Thymus (tissue), 11 donors: Measurements from ENCODE around the gene NDOR1. TPM values are rescaled to one million over a fixed set of nuclear protein-coding genes. Genes with fewer than 3 reads are reported as not detected.

Source experiments
- DNase-seq, 9 donors: peaks; one replicate each; pipeline ENCODE4 v3.0.0-alpha.2; 2013; ENCODE audit warnings: low spot score in 9 of 9, low read depth in 6 of 9, missing footprints in 1 of 9
- H3K27ac ChIP-seq, 2 donors: one replicate each; pipeline ENCODE4 v1.5.1; 2013; ENCODE audit warnings: control low read depth in 1 of 2, low read depth in 1 of 2, low read length in 1 of 2, mild to moderate bottlenecking in 1 of 2, moderate library complexity in 1 of 2
- H3K27me3 ChIP-seq, 2 donors: one replicate each; pipeline ENCODE4 v1.5.1; 2013; ENCODE audit warnings: low read length in 1 of 2; ENCODE audit not compliant: control insufficient read depth in 2 of 2, insufficient read depth in 1 of 2
- H3K36me3 ChIP-seq, 2 donors: one replicate each; pipeline ENCODE4 v1.5.1; 2013; ENCODE audit warnings: low read length in 1 of 2, mild to moderate bottlenecking in 1 of 2, moderate library complexity in 1 of 2; ENCODE audit not compliant: control insufficient read depth in 2 of 2, insufficient read depth in 2 of 2
- H3K4me1 ChIP-seq, 2 donors: one replicate each; pipeline ENCODE4 v1.5.1; 2013; ENCODE audit warnings: low read length in 2 of 2; ENCODE audit not compliant: control insufficient read depth in 2 of 2, insufficient read depth in 2 of 2
- H3K4me3 ChIP-seq, 2 donors: one replicate each; pipeline ENCODE4 v1.5.1; 2013; ENCODE audit warnings: low read length in 2 of 2, control low read depth in 1 of 2, mild to moderate bottlenecking in 1 of 2
- H3K9me3 ChIP-seq, 2 donors: one replicate each; pipeline ENCODE4 v1.5.1; 2013; ENCODE audit warnings: low read length in 1 of 2, mild to moderate bottlenecking in 1 of 2; ENCODE audit not compliant: control insufficient read depth in 2 of 2, insufficient read depth in 1 of 2
- WGBS: extraction: QIAGEN DNeasy Blood & Tissue Kit; methylation state at CpG from one replicate; pipeline ENCODE4 v1.1.7; 2013; 5-methylcytosine and 5-hydroxymethylcytosine counted together
- polyA plus RNA-seq: library from polyadenylated mRNA; stranded (reverse); fragments of 200-250 nt; gene quantifications from one replicate; pipeline ENCODE4 v1.2.3, GENCODE V29; 2013
- total RNA-seq: library from RNA; stranded (reverse); fragments of 120-200 nt; gene quantifications from one replicate; pipeline ENCODE4 v1.2.4, GENCODE V29; 2013
- donor health status: healthy.

Gene NDOR1
- total and polyA plus RNA-seq, 2 donors: 4.7 to 20.4 TPM

DNA sequence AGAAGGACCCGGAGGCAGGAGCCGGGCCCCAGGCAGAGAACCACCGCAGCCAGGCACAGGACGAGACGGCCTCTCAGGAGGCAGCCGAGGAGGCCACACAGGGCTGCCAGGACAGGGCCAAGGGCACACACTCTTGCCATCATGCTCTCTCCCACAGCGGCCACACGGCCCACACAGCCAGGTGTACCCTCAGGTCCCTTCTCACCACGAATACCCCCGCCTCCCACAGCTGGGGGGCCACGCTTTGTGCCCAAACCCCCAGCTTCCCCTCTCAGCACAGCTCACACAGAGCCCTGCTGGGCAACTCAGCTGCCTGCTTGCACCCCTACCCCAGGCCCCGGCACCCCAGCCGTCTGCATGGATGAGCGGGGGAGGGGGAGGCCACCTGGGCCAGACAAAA lies 11.7 kb upstream of the NDOR1 start:
- Histone ChIP-seq H3K27me3 (peaks cover 0 to 14% of the 10 kb centered on the region in 2 donors), H3K27ac (no peak overlapping the region), H3K9me3 (no peaks in the 10 kb centered on the region), H3K4me3 (no peak overlapping the region), H3K4me1 (peaks cover 8 to 14% of the 10 kb centered on the region in 2 donors), H3K36me3 (peaks cover 19 to 26% of the 10 kb centered on the region in 2 donors)
- DNase-seq: no peak
- 91% methylated on average over 14 of the region's 14 CpGs for WGBS

DNA sequence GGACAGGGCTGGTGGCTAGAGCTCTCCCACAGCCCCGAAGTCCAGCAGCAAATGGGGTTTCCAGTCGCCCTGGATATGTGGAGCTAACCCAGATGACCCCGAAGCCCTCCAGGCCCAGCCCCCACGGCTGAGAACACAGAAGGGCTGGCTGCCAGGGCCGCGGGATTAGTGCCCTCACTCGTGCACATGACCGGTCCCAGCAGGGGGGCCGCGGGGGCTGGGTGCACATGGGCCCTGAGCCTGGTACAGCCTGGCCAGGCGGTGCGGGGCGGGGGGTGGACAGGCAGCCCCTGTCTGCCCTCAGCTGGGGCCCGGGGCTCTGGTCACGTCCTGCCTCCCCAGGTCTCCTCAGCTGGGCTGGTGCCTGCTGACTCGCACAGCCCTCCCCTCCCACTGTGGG lies 11.1 kb upstream of the NDOR1 start:
- Histone ChIP-seq H3K4me1 (peaks cover 8 to 11% of the 10 kb centered on the region in 2 donors), H3K9me3 (no peaks in the 10 kb centered on the region), H3K36me3 (peaks cover 19 to 26% of the 10 kb centered on the region in 2 donors), H3K27ac (no peak overlapping the region), H3K27me3 (peaks cover 5 to 21% of the 10 kb centered on the region in 2 donors), H3K4me3 (no peak overlapping the region)
- WGBS: 93% methylated on average over 16 of the region's 16 CpGs
- DNase-seq: no peak

DNA sequence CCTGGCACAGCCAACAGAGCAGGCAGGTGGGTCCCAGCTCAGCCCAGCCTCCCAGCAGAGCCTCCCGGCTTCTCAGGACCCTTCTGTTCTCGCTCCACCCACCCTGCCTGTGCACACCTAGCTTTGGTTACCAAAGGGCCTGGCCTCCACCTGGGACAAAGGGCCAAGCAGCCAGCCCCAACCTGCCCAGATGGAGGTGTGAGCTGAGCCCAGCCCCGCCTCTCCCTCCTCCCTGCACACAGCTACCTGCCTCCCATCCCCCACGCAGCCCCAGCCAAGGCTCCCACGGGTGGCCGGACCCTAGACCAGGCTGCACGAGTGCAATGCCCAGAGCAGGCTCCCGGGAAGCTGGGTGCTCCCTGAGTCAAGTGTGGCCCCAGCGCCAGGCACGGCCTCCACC lies 10.6 kb upstream of the NDOR1 start:
- peaks cover 16 to 24% of the 10 kb centered on the region in 2 donors for H3K36me3 ChIP-seq
- H3K27ac ChIP-seq: no peak overlapping the region
- no peak overlapping the region for H3K4me3 ChIP-seq
- no peaks in the 10 kb centered on the region for H3K9me3 ChIP-seq
- 93% methylated on average over 10 of the region's 10 CpGs for WGBS
- DNase-seq: no peak
- peaks cover 9 to 25% of the 10 kb centered on the region in 2 donors for H3K27me3 ChIP-seq
- peaks cover 5 to 6% of the 10 kb centered on the region in 2 donors for H3K4me1 ChIP-seq

DNA sequence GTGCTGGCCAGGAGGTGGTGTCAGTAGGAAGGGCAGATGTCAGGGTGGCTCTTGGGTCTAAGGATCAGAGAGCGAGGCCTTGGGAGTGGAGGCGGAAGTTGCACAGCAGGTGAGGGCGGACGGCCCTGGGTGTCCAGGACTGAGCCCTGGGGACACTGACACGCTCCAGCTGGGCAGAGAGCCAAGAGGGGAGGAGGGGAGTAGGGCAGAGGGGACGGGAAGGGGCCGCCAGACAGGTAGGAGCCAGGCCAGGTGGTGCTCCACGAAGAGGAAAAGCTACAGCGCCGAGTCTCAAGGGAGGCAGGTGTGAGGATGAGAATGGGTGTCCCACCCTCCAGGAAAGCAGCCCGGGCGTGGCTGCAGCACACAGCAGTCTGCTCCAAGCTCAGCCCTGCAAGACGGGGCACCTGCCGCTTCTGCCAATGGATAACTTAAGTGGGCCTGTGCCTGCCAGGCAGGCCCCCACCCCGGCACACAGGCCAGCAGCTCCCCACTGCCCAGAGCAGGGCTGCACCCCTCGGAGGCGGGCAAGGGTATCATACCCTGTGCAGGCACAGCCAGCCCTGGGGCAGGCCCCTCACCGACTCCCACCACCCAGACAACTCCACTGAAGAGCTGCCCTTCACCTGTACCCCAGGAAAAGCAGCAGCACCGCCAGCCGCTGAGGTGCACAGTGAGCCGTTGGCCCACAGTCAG lies 9.8 kb upstream of the NDOR1 start:
- Histone ChIP-seq H3K27ac (no peak overlapping the region), H3K36me3 (peaks cover 8 to 16% of the 10 kb centered on the region in 2 donors), H3K4me3 (no peak overlapping the region), H3K27me3 (peaks cover 10 to 25% of the 10 kb centered on the region in 2 donors), H3K9me3 (no peaks in the 10 kb centered on the region), H3K4me1 (peaks cover 3 to 4% of the 10 kb centered on the region in 2 donors)
- DNase-seq: no peak
- 95% methylated on average over 21 of the region's 21 CpGs for WGBS

DNA sequence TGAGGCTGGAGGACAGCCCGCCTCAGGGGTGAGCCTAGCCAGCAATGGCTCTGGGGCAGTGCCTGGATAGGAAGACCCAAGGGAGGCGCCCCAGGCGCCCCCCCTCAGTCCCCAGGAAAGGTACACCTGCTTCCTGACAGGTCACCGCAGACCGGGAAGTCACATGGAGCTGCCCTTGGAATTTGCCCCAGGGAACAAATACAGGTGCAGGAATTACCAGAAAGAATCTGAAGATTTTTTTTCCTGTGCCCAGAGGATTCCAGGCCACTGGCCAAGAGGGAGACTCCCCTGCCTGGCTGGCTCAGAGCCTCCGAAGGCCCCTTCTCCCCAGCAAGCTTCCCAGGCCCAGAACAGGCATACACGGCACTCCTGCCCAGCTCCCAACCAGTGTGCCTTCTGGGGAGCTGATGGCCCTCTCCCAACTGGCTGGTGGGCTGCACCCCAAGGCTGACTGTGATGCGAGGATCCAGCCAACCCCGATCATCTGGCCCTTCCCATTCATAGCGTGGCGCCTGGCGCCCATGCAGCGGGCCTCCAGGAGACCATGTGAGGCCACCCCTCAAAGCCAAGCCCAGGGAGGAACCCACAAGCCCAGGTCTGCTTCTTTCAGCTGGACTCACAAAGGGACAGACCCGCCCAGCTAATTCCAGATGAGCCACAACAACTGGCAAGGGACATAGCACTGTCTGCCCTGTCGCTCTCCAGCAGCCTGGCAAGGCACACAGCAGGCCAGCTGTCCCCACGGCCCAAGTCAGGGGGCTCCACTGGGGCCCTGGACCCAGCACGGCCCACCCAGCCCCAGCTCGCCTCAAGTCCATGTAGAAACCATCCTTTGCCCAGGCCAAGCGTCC lies 7.2 kb upstream of the NDOR1 start:
- no peak for DNase-seq
- Histone ChIP-seq H3K4me3 (no peak overlapping the region), H3K36me3 (no peaks in the 10 kb centered on the region), H3K4me1 (peaks cover 9 to 14% of the 10 kb centered on the region in 2 donors), H3K27me3 (peaks cover 10 to 25% of the 10 kb centered on the region in 2 donors), H3K27ac (no peak overlapping the region), H3K9me3 (no peaks in the 10 kb centered on the region)
- WGBS: 95% methylated on average over 19 of the region's 19 CpGs

DNA sequence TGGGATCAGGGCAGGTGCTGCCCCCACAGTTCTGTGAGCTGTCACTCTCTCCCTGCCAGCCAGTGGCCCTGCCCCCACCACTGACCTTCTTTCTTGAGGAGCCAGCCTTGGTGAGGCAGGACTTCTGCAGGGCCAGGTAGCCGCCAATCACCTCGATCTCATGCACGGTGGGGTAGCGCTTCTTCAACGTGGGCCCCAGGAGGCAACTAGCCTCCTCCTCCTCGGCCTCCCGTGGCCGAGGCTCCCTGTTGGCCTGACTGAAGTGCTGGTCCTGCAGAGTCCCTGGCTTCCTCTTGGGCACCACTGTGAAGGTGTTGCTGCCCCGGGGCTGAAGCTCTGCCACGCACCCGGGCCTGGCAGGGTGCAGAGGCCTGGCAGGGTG lies 6.6 kb upstream of the NDOR1 start:
- Histone ChIP-seq H3K4me3 (no peak overlapping the region), H3K4me1 (peaks cover 12 to 15% of the 10 kb centered on the region in 2 donors), H3K27me3 (peaks cover 10 to 25% of the 10 kb centered on the region in 2 donors), H3K36me3 (peaks cover 0 to under 1% of the 10 kb centered on the region in 2 donors), H3K9me3 (no peaks in the 10 kb centered on the region), H3K27ac (no peak overlapping the region)
- DNase-seq: no peak
- WGBS: 94% methylated on average over 11 of the region's 11 CpGs

DNA sequence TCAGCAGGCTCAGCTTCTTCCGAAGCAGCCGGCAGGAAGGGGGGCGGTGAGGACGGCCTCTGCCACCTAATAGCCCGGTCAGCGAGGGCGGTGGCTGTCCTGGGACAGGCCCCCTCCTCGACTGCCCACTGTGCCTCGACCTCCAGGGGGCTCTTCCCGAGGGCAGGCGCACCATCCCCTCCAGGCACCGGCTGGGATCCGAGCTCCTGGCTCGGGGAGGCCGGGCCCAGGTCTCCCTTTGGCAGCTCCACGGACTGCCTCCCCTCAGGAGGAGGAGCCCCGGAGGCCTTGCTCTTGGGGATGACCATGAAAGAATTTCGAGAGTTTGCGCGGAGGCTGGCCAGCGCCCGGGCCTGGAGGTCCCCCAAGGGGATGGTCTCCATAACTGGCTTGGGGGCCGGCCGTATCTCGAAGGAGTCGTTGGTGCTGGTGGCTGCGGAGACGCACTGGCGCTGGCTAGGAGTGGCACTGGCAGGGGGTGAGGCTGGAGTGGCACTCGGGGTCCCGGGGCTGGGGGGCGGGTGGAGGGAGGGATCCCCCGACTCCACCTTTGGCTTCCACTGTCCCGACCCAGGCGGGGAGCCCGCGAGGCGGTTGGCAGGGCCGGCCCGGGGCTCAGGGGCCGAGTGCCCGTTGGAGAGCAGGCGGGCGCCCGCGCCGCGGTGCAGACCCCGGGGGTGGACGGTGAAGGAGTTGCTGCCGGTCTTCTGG lies 5.9 kb upstream of the NDOR1 start:
- H3K4me3 ChIP-seq: peak overlapping the region in 1 of 2 donors; percentile 75
- peaks cover 10 to 25% of the 10 kb centered on the region in 2 donors for H3K27me3 ChIP-seq
- H3K27ac ChIP-seq: no peak overlapping the region
- no peak for DNase-seq
- H3K9me3 ChIP-seq: no peaks in the 10 kb centered on the region
- H3K4me1 ChIP-seq: peaks cover 18 to 22% of the 10 kb centered on the region in 2 donors
- H3K36me3 ChIP-seq: peaks cover 0 to 4% of the 10 kb centered on the region in 2 donors
- 36% methylated on average over 51 of the region's 51 CpGs for WGBS

DNA sequence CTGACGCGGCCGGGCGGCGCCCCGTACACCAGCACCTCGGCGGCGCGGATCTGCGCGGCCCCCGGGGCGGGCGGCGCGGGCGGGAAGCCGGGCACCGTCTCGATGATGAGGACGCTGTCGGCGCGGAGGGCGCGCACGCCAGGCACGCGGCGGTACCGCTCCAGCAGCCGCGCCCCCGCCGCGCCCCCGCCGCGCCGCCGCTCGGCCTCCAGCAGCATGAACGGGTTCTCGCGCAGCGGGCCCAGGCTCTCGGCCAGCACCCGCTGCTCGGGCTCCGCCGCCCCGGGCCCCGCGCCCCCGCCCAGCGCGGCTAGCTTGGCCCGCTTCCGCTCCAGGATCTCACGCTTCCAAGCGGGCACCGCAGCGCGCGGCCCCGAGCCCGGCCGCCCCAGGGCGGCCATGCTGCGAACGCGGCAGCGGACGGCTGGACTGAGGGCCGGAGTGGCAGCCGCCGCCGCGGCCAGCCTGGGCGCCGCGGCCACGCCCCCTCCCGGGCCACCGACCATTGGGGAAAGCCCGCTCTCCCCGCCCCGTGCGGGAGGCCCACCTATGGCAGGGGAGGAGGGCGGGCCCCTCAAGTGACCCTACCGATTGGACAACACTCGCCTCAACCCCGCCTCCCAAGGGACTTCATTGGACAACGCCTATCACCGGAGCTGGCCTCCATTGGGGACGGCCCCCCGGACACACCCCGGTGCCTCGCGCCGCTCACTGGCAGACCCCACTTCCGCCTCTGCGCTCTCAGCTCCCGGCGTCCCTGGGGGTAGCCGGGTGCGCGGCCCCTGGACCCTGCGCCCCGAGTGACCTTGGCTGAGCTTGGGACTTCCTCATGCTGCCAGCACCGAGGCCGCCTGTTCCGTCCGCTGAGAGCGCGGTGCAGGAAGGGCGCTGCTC lies 4.9 kb upstream of the NDOR1 start, which contains the start of gene TPRN:
TSS of gene TPRN (minus strand) at position 431 of the 894 bp plus-strand sequence. CDS start at position 401, 30 bp downstream.
- under 1% methylated on average over 118 of the region's 118 CpGs for WGBS

More for the DNA sequence above, 4.9 kb upstream of the NDOR1 start, which contains the start of gene TPRN:
- H3K9me3 ChIP-seq: peaks cover 0 to 5% of the 10 kb centered on the region in 2 donors
- peaks cover 10 to 25% of the 10 kb centered on the region in 2 donors for H3K27me3 ChIP-seq
- DNase-seq: peak; percentile 90 to 99 (median 96)
- H3K27ac ChIP-seq: peak within 1 kb of the TSS; percentile 45 to 72
- H3K36me3 ChIP-seq: peaks cover 0 to 4% of the 10 kb centered on the region in 2 donors
- H3K4me1 ChIP-seq: peaks cover 22 to 23% of the 10 kb centered on the region in 2 donors
- H3K4me3 ChIP-seq: peak within 1 kb of the TSS; percentile 75 to 85
